Thyroid gland (tissue), 4 donors: Measurements from ENCODE around the gene PER3.

ENCODE experiments used
- POLR2A ChIP-seq, 2 donors: fragments of 450-650 bp; IDR thresholded peaks; one replicate each; pipeline ENCODE4 v1.6.1; 2017; ENCODE audit warnings: antibody characterized with exemption in 2 of 2, mild to moderate bottlenecking in 2 of 2, moderate library complexity in 1 of 2
- TF ChIP-seq, protein P1 (sequence below), 6 experiments: fragments of 200-600 bp in 3 of 6; fragments of 450-650 bp in 3 of 6; sonication (generic) in 3 of 6; IDR thresholded peaks; one replicate each; pipeline ENCODE4 v1.5.1; 2016 to 2019; ENCODE audit warnings: antibody characterized with exemption in 6 of 6, mild to moderate bottlenecking in 2 of 6, inconsistent platforms in 1 of 6, moderate library complexity in 1 of 6

DNA sequence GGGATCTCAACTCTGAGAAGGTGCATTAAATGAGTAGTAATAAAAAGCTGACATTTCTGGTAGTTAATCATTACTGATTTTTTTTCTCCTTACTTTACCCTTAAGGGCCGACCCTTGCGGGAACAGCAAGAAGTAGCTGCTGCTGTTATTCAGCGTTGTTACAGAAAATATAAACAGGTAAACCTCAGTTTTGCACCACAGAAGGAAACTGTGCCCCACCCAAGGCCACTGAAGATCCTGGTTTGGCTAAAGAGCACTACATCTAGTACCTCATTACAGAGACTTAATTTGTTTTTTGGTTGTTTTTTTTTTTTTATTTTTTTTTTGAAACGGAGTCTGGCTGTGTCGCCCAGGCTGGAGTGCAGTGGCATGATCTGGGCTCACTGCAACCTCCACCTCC lies 36.5 kb upstream of the PER3 start:
- TF ChIP-seq, protein P1, sequence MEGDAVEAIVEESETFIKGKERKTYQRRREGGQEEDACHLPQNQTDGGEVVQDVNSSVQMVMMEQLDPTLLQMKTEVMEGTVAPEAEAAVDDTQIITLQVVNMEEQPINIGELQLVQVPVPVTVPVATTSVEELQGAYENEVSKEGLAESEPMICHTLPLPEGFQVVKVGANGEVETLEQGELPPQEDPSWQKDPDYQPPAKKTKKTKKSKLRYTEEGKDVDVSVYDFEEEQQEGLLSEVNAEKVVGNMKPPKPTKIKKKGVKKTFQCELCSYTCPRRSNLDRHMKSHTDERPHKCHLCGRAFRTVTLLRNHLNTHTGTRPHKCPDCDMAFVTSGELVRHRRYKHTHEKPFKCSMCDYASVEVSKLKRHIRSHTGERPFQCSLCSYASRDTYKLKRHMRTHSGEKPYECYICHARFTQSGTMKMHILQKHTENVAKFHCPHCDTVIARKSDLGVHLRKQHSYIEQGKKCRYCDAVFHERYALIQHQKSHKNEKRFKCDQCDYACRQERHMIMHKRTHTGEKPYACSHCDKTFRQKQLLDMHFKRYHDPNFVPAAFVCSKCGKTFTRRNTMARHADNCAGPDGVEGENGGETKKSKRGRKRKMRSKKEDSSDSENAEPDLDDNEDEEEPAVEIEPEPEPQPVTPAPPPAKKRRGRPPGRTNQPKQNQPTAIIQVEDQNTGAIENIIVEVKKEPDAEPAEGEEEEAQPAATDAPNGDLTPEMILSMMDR (IDR thresholded peaks at IDR 0.05): no peak
- no peak for TF ChIP-seq POLR2A (IDR thresholded peaks at IDR 0.05)
